Gastrocnemius medialis (tissue), 4 donors: ENCODE data around the gene GNAO1.

Source experiments
- POLR2A ChIP-seq, 2 donors: fragments of 450-650 bp; IDR thresholded peaks; one replicate each; pipeline ENCODE4 v1.6.1; 2017; ENCODE audit warnings: antibody characterized with exemption in 2 of 2, mild to moderate bottlenecking in 2 of 2, moderate library complexity in 2 of 2
- TF ChIP-seq, protein P1 (sequence below), 5 experiments: fragments of 450-650 bp in 3 of 5; fragments of 200-600 bp in 2 of 5; sonication (generic) in 2 of 5; IDR thresholded peaks in 4 of 5; conservative IDR thresholded peaks in 1 of 5; 1 replicate in 4 of 5; 2 replicates in 1 of 5; pipeline ENCODE4 v1.5.1; 2016 to 2019; ENCODE audit warnings: antibody characterized with exemption in 5 of 5, mild to moderate bottlenecking in 3 of 5, moderate library complexity in 3 of 5

DNA sequence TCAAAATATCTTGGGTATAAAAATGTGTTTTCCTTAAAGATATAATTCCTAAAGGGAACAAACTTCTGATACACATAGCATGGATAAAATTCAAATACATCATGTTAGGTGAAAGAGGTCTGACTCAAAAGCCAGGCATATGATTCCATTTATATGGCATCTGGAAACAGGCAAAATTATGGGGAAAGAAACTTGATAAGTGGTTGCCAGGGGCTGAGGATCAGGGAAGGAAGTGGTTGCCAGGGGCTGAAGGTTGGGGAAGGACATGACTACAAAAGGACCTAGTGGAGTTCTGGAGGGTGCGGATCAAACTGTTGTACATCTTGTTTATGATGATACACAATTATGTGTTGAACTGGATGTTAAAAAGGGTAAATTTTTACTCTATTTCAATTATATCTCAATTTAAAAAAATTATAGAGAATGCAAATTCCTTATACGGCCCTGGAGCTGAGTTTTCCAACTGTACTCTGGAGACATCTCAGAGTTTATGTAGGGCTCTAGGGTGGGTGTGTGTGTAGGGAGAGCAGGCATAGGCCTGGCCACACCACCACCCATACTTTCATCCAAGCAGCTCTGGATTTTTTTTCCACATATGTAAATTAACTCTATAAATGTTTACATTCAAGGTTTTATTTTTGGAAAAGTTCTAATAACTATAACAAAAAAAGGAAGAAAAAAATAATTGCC, 179.0 kb downstream of the GNAO1 start:
- TF ChIP-seq, protein P1, sequence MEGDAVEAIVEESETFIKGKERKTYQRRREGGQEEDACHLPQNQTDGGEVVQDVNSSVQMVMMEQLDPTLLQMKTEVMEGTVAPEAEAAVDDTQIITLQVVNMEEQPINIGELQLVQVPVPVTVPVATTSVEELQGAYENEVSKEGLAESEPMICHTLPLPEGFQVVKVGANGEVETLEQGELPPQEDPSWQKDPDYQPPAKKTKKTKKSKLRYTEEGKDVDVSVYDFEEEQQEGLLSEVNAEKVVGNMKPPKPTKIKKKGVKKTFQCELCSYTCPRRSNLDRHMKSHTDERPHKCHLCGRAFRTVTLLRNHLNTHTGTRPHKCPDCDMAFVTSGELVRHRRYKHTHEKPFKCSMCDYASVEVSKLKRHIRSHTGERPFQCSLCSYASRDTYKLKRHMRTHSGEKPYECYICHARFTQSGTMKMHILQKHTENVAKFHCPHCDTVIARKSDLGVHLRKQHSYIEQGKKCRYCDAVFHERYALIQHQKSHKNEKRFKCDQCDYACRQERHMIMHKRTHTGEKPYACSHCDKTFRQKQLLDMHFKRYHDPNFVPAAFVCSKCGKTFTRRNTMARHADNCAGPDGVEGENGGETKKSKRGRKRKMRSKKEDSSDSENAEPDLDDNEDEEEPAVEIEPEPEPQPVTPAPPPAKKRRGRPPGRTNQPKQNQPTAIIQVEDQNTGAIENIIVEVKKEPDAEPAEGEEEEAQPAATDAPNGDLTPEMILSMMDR (IDR thresholded peaks at IDR 0.05 in 4 of 5, conservative IDR thresholded peaks at IDR 0.05 in 1 of 5) = no peak
- no peak for TF ChIP-seq POLR2A (IDR thresholded peaks at IDR 0.05)
